ENCODE results near the gene DIAPH3.

The DIAPH3 gene

GRCh38 chr13:59700281-59700680, 463.4 kb downstream of the DIAPH3 start:
- no peaks in the 10 kb centered on the region for H3K36me3 ChIP-seq
- no peak overlapping the region for H3K27ac ChIP-seq
- peaks cover 7% of the 10 kb centered on the region for H3K4me1 ChIP-seq
- H3K9ac ChIP-seq, result no peak overlapping the region
- no peaks in the 10 kb centered on the region for H3K27me3 ChIP-seq
- H3K4me3 ChIP-seq, result no peak overlapping the region
- no peak overlapping the region for H3K4me2 ChIP-seq
- no peaks in the 10 kb centered on the region for H3K9me3 ChIP-seq
- no peaks in the 10 kb centered on the region for H4K20me1 ChIP-seq
- TF ChIP-seq Cebpa-rat (IDR thresholded peaks at IDR 0.05), result no peak

DNA sequence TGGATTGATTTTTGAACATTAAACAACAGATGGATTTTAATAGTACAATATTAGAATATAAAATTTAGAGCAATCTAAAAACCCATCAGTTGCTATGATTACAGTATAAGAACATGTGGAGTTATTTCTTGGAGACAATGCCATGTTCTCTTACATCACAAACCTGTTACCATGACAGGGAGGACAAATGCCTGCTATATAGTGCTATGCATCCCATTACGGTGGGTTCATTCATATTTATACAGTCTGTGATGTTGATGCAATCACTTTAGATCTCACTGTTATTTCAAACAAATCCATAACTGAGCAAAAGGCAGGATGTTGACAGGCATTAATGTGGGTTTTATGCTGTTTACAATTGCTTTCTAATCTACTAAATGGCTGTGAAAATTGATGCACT, 467.5 kb downstream of the DIAPH3 start:
- no peaks in the 10 kb centered on the region for H3K4me1 ChIP-seq
- H3K4me3 ChIP-seq, result no peak overlapping the region

GRCh38 chr13:59691501-59692066, 472.1 kb downstream of the DIAPH3 start:
- H3K4me2 ChIP-seq, result no peak overlapping the region

More for the DNA sequence above, 467.5 kb downstream of the DIAPH3 start:
- no peaks in the 10 kb centered on the region for H3K9me3 ChIP-seq
- no peak for TF ChIP-seq Cebpa-rat (IDR thresholded peaks at IDR 0.05)
- no peak overlapping the region for H3K4me2 ChIP-seq
- H3K9ac ChIP-seq, result no peak overlapping the region
- no peaks in the 10 kb centered on the region for H4K20me1 ChIP-seq
- no peak overlapping the region for H3K27ac ChIP-seq
- no peaks in the 10 kb centered on the region for H3K27me3 ChIP-seq
- H3K36me3 ChIP-seq, result no peaks in the 10 kb centered on the region

DNA sequence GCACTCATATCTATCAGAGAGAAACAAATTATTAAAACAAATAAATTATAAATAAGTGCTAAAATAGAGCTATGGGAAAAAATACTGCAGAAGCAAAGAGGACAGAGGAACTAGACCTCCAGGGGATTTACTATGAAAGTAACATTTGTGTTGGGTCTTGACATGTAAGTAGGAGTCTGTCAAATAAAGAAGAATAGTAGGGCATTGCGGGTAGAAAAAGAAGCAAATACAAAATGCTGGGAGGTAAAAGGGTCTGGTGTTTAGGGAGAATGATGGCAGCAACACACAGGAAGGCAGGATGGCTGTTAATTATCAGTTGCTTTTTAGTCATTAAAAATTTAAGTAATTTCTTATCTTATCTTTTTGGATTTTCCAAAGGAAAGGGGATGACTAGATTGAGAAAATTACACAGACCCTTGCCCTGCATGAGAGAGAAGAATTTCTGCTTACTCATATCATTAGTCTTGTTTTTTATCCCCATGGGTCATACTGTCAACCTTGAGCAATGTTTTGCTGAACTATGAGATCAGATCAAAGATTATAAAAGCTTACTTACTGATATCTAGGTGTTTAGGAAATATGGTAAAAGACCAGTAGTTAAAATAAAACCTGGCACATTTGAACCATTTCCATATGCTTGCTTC, 472.7 kb downstream of the DIAPH3 start:
- H3K4me1 ChIP-seq, result no peaks in the 10 kb centered on the region

More at GRCh38 chr13:59691501-59692066, 472.1 kb downstream of the DIAPH3 start:
- H3K36me3 ChIP-seq, result no peaks in the 10 kb centered on the region
- H3K9ac ChIP-seq, result no peak overlapping the region
- no peaks in the 10 kb centered on the region for H3K27me3 ChIP-seq
- no peak overlapping the region for H3K27ac ChIP-seq
- no peaks in the 10 kb centered on the region for H3K9me3 ChIP-seq
- no peaks in the 10 kb centered on the region for H3K4me1 ChIP-seq
- no peak for TF ChIP-seq Cebpa-rat (IDR thresholded peaks at IDR 0.05)
- no peak overlapping the region for H3K4me3 ChIP-seq
- no peaks in the 10 kb centered on the region for H4K20me1 ChIP-seq

GRCh38 chr13:59689057-59689456, 474.7 kb downstream of the DIAPH3 start:
- Histone ChIP-seq H4K20me1 (no peaks in the 10 kb centered on the region), H3K27ac (no peak overlapping the region), H3K4me1 (no peaks in the 10 kb centered on the region), H3K4me2 (no peak overlapping the region), H3K9ac (no peak overlapping the region), H3K36me3 (no peaks in the 10 kb centered on the region), H3K9me3 (no peaks in the 10 kb centered on the region), H3K4me3 (no peak overlapping the region), H3K27me3 (no peaks in the 10 kb centered on the region)
- no peak for TF ChIP-seq Cebpa-rat (IDR thresholded peaks at IDR 0.05)

More for the DNA sequence above, 472.7 kb downstream of the DIAPH3 start:
- H3K4me2 ChIP-seq, result no peak overlapping the region
- no peak for TF ChIP-seq Cebpa-rat (IDR thresholded peaks at IDR 0.05)
- H3K9ac ChIP-seq, result no peak overlapping the region
- H3K27me3 ChIP-seq, result no peaks in the 10 kb centered on the region
- H3K36me3 ChIP-seq, result no peaks in the 10 kb centered on the region
- no peaks in the 10 kb centered on the region for H4K20me1 ChIP-seq
- H3K9me3 ChIP-seq, result no peaks in the 10 kb centered on the region
- no peak overlapping the region for H3K4me3 ChIP-seq
- no peak overlapping the region for H3K27ac ChIP-seq

DNA sequence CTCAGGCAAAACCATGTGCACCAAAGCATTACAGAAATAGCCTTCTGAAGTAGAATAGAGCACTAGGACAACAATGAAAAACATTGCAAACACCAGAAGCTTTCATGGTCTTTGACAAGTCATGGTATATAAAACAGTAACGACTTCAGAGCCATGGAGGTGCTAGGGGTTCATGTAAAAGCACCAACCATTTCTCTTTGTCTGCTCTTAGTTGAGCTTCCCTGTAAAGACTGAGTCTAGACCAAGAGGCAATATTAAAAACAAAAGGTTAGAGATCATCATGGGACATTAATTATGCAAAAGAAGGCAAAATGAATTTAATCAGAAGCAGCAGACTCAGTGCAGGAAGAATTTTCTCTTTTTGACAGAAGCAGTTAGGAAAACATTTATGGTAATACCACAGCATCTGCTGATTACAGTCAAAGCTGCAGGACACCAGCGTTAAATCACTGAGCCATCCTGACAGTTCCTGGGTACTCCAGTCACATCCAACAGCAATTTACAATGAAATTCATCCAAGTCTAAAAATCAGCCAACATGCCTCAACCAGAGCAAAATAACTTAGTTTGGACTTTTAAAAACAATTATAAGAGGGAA, 476.8 kb downstream of the DIAPH3 start:
- TF ChIP-seq Cebpa-rat (IDR thresholded peaks at IDR 0.05), result no peak
- Histone ChIP-seq H3K9ac (no peak overlapping the region), H3K4me1 (no peaks in the 10 kb centered on the region), H3K27ac (no peak overlapping the region), H4K20me1 (no peaks in the 10 kb centered on the region), H3K36me3 (no peaks in the 10 kb centered on the region), H3K4me2 (no peak overlapping the region), H3K9me3 (no peaks in the 10 kb centered on the region), H3K27me3 (no peaks in the 10 kb centered on the region), H3K4me3 (no peak overlapping the region)

DNA sequence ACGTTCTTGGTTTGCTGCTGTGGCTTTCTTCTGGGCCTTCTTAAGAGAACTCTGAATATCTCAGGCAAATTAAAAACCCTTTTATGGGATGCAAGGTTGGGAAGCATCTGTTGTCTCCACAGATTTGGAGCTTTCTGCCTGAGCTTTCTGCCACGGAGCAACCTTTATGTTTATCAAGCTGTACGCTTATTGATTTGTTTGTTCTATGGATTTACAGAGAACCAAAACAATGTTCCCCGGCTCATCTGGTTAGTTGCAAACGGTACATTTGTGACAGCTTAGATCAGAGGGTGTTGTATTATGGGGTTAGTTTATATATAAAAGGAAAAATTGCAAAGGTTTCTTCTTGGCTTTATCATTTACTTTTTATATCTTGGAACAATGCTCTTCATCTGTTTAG, 479.6 kb downstream of the DIAPH3 start:
- Histone ChIP-seq H3K4me1 (no peaks in the 10 kb centered on the region), H3K9me3 (no peaks in the 10 kb centered on the region), H4K20me1 (no peaks in the 10 kb centered on the region), H3K27ac (no peak overlapping the region), H3K27me3 (no peaks in the 10 kb centered on the region), H3K9ac (no peak overlapping the region), H3K4me2 (no peak overlapping the region), H3K36me3 (no peaks in the 10 kb centered on the region), H3K4me3 (no peak overlapping the region)
- TF ChIP-seq Cebpa-rat (IDR thresholded peaks at IDR 0.05), result no peak

GRCh38 chr13:59681636-59682311, 482.0 kb downstream of the DIAPH3 start:
- no peak for TF ChIP-seq Cebpa-rat (IDR thresholded peaks at IDR 0.05)
- H3K9me3 ChIP-seq, result no peaks in the 10 kb centered on the region
- H3K4me3 ChIP-seq, result no peak overlapping the region
- H3K9ac ChIP-seq, result no peak overlapping the region
- no peaks in the 10 kb centered on the region for H3K36me3 ChIP-seq
- H3K27ac ChIP-seq, result no peak overlapping the region
- H3K27me3 ChIP-seq, result no peaks in the 10 kb centered on the region
- H4K20me1 ChIP-seq, result no peaks in the 10 kb centered on the region
- H3K4me1 ChIP-seq, result peaks cover 5% of the 10 kb centered on the region
- no peak overlapping the region for H3K4me2 ChIP-seq

- no peaks in the 10 kb centered on the region for H3K9me3 ChIP-seq
- no peak for TF ChIP-seq Cebpa-rat (IDR thresholded peaks at IDR 0.05)
- H3K4me2 ChIP-seq, result no peak overlapping the region
- H4K20me1 ChIP-seq, result no peaks in the 10 kb centered on the region
- H3K36me3 ChIP-seq, result no peaks in the 10 kb centered on the region
- no peak overlapping the region for H3K4me3 ChIP-seq
- no peaks in the 10 kb centered on the region for H3K27me3 ChIP-seq
- H3K27ac ChIP-seq, result no peak overlapping the region
- no peak overlapping the region for H3K9ac ChIP-seq
- H3K4me1 ChIP-seq, result peaks cover 7% of the 10 kb centered on the region
Observed at GRCh38 chr13:59680429-59681024, 483.2 kb downstream of the DIAPH3 start.

- H3K4me3 ChIP-seq, result no peak overlapping the region
- H3K9me3 ChIP-seq, result no peaks in the 10 kb centered on the region
- H3K27me3 ChIP-seq, result no peaks in the 10 kb centered on the region
- H3K9ac ChIP-seq, result no peak overlapping the region
- H3K36me3 ChIP-seq, result no peaks in the 10 kb centered on the region
- H4K20me1 ChIP-seq, result no peaks in the 10 kb centered on the region
- no peak for TF ChIP-seq Cebpa-rat (IDR thresholded peaks at IDR 0.05)
- H3K27ac ChIP-seq, result no peak overlapping the region
- H3K4me2 ChIP-seq, result no peak overlapping the region
- H3K4me1 ChIP-seq, result peaks cover 20% of the 10 kb centered on the region
Observed at GRCh38 chr13:59679254-59679653, 484.5 kb downstream of the DIAPH3 start.
